ENCODE results near the gene GALNT9.

DNA sequence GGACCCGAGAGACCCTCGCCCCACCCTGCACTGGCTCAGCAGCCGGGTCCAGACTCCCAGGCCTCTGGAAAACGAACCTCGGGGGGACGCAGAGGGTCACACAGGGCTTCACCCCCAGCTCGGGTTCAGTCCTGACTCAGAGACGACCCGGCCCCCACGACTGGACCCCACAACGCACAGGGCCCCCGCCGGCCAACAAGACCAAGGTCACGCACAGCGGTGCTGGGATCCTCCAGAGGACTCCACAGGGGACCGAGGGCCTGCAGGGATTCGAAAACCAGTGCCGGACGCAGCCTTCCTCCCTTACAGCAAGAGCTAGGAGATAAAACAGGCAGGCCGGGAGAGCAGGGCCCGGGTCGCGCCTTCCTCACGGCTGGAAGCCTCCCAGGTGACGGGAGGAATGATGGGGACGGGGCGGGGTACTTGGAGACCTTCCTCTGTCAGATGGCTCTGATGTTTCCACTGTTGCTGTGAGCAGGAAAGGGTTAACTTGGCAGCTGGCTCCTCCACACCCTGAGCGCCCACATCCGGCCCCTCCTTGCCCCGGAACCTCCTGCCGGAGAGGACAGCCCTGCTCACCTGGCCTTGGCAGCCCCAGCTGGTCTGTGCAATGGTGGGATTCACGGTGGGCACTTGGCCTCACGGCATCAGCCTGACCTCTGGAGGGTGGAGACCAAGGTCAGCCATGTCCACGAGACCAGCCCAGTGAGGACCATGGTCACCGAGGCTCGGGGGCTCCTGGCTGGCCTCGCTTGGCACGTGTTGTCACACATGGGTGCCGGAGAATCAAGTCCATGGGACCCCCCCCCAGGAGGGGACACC, 46.2 kb downstream of the GALNT9 start:
- TF ChIP-seq CTCF (IDR thresholded peaks at IDR 0.05) = no peak
- TF ChIP-seq POLR2A (IDR thresholded peaks at IDR 0.05) = no peak
